Measurements from ENCODE around the gene TEX44. TPM values are rescaled to one million over a fixed set of nuclear protein-coding genes. Genes with fewer than 3 reads are reported as not detected.
"Not testable (repeated sequence)": the region's sequence is repeated elsewhere in the genome, so short reads cannot be mapped to it uniquely, and the experiment has no call there.

The TEX44 gene
- not detected in 2 replicates for total RNA-seq

- DNase-seq (ENCODE audit: extremely low read depth, low read depth, low spot score) = no peak
These were observed at the start of gene TEX44 for GRCh38 chr2:231592636-231593145. TEX44 (plus strand) TSS chr2:231592864; CDS start chr2:231592952, 88 bp downstream.

DNA sequence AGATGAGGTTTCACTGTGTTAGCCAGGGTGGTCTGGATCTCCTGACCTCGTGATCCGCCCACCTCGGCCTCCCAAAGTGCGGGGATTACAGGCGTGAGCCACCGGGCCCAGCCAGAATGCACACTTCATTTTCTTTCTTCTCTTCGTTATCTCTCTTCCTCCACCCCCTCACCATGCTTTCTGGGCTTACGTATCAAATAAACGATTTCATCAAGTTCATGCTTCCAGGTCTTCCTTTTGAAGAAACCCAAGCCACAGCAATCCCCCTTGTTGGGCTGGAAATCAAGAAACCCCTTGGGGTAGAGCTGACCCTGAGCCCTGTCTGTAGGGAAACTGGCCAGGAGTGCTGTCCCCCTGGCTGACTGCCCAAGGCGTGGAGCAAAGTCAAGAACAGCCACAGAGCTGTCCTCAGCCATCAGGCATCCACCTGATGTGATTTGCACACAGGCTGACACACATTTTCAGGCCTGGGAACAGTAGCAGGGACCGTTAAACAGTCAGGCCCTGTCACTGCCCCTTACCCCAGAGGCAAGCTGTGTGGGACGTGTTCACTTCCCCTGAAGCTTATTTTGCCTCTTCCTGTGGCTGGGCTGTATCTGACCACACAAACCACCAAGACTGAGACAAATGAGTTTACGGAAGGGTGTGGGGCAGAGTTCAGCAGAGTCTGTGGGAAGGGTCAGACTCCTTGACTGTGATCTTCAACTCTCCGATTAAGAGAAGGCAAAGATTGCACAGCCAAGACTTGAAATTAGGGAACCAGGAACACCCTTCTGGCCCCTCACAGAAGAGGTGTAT is 47.4 kb upstream of the TEX44 start:
- no peak for DNase-seq (ENCODE audit: extremely low read depth, low read depth, low spot score)

DNA sequence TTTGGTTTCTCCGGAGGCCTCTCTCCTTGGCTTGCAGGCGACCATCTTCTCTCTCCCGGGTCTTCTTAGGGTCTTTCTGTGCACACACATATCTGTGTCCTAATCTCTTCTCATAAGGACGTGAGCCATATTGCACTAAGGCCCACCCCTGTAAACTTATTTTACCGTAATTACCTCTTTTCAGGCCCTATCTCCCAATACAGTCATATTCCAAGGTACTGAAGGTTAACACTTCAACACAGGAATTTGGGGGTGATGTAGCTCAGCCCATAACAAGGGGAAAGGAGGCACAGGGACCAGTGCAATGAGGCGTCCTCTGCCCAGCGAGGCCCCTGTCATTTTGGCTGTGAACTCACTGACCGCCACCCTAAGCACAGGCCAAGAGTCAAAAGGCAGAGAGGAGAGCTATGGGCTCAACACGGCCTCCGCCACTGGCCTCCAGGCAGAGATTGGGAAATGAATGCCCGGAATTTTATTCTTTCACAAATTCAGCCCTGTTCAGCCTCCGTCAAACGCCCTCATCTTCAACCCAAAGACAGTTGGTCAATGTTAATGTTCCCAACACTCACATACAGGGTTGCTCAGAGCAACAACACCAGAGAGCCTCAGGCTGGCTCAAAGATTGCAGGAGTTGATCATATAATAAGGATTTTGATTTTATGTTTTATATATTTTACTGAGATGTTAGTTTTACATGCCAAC is 46.5 kb upstream of the TEX44 start:
- DNase-seq (ENCODE audit: extremely low read depth, low read depth, low spot score) = no peak

GRCh38 chr2:231547315-231548110 is 45.2 kb upstream of the TEX44 start:
- DNase-seq (ENCODE audit: extremely low read depth, low read depth, low spot score) = no peak

DNA sequence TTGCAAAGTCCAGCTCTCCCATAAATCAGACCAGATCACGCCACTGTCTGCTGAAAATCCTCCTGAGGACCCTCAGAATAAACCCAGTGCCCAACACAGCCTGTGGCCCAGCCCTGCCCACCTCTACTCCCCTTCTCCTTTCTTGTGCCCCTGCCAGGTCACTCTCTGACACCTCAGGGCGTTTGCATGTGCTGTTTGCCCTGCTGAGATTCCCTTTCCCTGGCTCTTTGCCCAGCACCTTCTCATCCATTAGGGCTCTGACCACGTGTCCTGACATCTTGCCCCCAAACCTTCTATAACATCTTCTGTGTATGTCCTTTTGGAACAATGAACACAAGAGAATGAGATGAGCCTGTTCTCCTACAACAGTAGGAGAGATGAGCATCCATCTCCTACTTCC is 43.9 kb upstream of the TEX44 start:
- DNase-seq (ENCODE audit: extremely low read depth, low read depth, low spot score) = no peak

DNA sequence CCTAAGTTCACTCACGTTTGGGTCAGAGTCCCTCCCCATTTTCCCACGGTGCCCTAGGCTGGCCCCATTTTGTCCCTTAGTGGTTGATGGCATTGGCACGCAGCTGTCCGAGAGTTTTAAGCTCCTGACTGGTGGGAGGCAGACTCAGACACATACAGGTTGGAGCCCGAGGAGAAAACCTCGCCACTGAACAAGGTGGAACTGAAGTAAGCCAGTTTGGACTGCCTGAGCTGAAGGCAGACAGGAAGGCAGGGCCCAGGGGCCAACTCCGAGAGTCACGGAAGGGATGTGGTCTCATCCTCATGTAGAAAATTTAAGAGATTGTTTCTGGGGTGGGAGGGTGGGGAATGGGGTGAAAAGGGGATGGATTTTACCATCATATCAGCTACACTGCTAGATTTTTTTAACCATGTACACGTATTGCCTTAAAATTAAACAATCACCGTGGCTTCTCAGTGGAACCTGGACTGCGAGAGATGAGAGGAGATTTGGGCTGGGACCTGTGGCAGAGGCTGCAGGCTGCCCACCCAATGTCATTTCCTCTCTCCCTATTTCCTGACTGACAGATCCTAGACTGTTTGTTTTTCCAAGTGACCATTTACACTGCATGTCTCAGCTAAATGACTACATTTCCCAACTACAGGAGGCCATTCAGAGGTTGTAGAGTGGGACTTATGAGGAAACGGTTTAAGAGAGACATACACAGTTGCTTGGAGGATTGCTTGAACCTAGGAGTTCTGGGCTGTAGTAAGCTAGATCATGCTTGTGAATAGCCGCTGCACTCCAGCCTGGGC is 43.0 kb upstream of the TEX44 start:
- DNase-seq (ENCODE audit: extremely low read depth, low read depth, low spot score) = no peak

- no peak for DNase-seq (ENCODE audit: extremely low read depth, low read depth, low spot score)
These were observed 39.9 kb upstream of the TEX44 start for GRCh38 chr2:231552752-231553151.

- no peak for DNase-seq (ENCODE audit: extremely low read depth, low read depth, low spot score)
These were observed 38.3 kb upstream of the TEX44 start for GRCh38 chr2:231554327-231554726.

DNA sequence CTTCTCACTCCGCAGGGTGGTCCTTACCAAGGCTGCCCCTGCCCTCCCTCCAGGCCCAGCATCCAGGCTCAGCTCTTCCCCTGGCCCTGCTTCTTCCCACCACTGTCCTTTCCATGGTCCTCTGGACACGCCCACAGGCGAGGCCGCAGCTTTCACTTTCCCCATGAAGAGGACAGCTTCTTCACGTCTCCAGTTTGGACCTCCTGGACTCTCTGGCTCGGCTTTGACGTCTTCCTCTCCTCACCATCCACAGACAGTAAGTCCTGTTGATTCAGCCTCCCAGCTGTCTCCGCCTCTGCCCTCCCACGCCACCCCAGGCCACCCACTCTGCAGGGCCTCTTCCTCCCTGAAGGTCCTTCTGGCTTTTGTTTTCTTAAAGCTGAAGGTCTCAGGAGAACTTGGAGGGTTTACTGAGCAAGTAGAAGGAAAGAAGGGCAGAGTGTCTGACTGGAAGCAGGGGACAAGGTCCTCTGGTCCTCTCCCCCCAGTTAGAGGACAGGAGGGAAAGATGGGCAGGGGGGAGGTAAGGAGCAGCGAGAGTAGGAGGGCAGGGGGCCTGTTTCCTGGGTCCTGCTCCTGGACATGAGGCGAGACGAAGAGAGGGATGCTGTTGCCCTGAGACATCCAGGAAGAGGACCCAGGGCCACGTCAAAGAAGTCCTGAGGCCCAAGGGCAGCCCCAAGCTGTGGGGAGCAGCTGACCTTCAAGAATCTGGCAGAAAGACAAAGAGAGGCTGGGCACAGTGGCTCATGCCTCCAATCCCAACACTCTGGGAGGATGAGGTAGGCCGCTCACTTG is 37.7 kb upstream of the TEX44 start:
- DNase-seq (ENCODE audit: extremely low read depth, low read depth, low spot score) = no peak

DNA sequence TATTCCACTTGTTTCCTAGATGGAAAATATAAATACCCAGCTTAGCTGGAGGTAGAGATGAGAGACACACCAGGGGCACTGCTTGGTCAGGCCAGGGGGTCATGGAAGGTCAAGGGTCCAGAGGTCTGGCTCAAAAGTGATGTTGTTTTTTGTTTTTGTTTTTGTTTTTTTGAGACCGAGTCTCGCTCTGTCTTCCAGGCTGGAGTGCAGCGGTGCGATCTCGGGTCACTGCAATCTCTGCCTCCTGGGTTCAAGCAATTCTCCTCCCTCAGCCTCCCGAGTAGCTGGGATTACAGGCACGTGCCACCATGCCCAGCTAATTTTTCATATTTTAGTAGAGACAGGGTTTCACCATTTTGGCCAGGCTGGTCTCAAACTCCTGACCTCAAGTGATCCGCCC is 36.2 kb upstream of the TEX44 start:
- DNase-seq (ENCODE audit: extremely low read depth, low read depth, low spot score) = not testable (repeated sequence)

GRCh38 chr2:231556981-231557380 is 35.7 kb upstream of the TEX44 start:
- DNase-seq (ENCODE audit: extremely low read depth, low read depth, low spot score) = no peak

DNA sequence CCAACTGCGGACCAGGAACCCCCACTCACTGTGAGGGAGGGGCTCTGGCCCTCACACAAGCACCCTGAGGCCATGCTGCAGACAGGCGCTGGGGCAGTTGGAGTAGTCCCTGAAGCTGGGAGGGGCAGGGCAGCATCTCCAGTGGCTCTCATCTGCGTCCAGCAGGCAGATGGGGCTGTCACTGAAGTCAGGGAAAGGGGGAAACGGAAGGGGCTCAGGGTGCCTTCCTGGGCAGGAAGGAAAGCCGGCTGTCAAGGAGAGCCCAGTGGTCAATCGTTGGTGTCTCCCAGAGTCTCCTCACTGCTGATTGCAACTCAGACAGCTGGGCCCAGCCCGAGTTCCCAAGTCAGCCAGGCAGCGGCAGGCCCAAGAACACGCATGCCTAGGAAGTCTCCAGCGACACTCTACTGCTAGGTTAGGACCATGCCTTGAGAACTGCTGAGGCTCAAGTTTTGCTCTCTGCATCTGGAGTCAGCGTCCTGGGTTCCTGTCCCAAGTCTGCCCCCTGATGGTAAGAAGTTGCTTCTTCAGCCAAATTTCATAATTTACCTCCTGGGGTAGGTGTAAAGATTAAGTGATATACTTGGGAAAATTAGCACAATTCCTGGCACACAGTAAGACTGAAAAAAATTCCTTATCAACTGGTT is 35.0 kb upstream of the TEX44 start:
- DNase-seq (ENCODE audit: extremely low read depth, low read depth, low spot score) = peak; percentile 41

GRCh38 chr2:231563378-231563961 is 29.2 kb upstream of the TEX44 start:
- peak; percentile 22 for DNase-seq (ENCODE audit: extremely low read depth, low read depth, low spot score)

DNA sequence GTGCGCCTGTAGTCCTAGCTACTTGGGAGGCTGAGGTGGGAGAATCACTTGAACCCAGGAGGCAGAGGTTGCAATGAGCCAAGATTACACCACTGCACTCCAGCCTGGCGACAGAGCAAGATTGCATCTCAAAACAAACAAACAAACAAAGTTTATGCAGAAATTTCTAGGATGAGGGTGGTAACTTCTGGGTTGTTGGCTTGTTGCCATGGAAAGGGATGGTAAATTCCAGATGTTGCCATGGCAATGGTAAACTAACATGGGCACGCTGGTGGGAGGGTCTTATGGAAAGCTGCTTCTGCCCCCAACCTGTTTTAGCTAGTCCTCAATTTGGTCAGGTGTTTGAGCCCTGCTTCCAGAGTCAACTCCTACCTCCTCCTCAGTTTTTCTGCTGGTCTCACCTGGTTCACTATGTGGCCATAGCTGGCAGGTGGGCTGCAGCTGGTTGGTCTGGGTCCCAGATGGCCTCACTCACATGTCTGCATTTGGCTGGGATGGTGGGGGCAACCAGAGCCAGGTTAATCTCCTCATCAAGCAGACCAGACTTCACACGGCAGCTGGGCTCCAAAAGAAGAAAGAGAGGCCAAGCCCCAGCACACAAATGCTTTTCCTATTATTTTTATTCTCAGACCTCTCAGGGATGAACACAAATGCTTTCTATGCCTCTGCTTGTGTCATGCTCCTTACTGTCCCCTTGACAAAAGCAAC is 26.6 kb upstream of the TEX44 start:
- no peak for DNase-seq (ENCODE audit: extremely low read depth, low read depth, low spot score)

- no peak for DNase-seq (ENCODE audit: extremely low read depth, low read depth, low spot score)
These were observed 25.5 kb upstream of the TEX44 start for GRCh38 chr2:231567159-231567558.

DNA sequence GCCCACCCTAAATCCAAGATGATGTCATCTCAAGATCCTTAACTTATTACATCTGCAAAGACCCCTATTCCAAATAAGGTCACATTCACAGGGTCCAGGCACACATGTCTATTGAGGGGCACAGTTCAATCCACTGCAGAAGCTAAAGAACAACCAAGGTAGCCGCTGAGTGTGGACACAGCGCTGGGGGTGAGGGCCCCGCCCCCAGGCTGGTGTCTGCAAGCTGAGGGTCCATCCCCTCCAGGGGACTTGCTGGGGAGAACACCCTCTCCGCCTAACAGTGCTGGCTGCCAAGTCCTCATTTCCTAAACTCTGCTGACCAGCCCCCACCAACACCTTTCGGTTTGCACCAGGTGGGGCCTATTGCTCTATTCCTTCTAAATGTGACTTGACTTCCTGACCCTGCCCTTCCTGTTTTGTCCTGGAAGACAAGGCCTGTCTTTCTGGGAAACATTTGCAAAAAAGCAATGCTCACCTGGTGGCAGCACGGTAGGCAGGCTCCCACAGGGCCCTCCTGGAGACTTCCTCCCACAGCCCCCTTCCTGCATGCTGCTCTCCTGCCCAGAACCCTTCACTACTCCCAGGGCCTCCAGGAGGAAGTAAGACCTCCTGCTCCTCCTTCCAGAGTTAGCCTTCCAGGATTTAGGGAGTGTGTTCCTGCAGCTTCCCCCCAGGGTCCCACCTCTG is 24.4 kb upstream of the TEX44 start:
- no peak for DNase-seq (ENCODE audit: extremely low read depth, low read depth, low spot score)

GRCh38 chr2:231568785-231569435 is 23.8 kb upstream of the TEX44 start:
- DNase-seq (ENCODE audit: extremely low read depth, low read depth, low spot score) = no peak

Data from glomerular endothelial cell (primary cell).